Effector CD8-positive, alpha-beta T cell (primary cell): ENCODE results near the gene SH3D19.

ENCODE experiments used
- DNase-seq: peaks from one replicate; lab custom pipeline; 2025; lab: John Stamatoyannopoulos, UW

The SH3D19 gene

GRCh38 chr4:151195801-151196200 lies 129.6 kb downstream of the SH3D19 start:
- no peak for DNase-seq

GRCh38 chr4:151193414-151193813 lies 132.0 kb downstream of the SH3D19 start:
- DNase-seq = no peak

GRCh38 chr4:151192556-151193235 lies 132.7 kb downstream of the SH3D19 start:
- DNase-seq = no peak

GRCh38 chr4:151184523-151185458 lies 140.6 kb downstream of the SH3D19 start:
- DNase-seq = no peak

- no peak for DNase-seq
Measured at GRCh38 chr4:151182455-151182996, 142.9 kb downstream of the SH3D19 start.

- DNase-seq = no peak
Measured at GRCh38 chr4:151176685-151177084, 148.7 kb downstream of the SH3D19 start.

GRCh38 chr4:151175754-151176631 lies 149.4 kb downstream of the SH3D19 start:
- no peak for DNase-seq

- no peak for DNase-seq
Measured at GRCh38 chr4:151175233-151175632, 150.2 kb downstream of the SH3D19 start.

- DNase-seq = no peak
Measured at GRCh38 chr4:151174784-151175183, 150.6 kb downstream of the SH3D19 start.

GRCh38 chr4:151173871-151174270 lies 151.5 kb downstream of the SH3D19 start:
- DNase-seq = no peak

- no peak for DNase-seq
Measured at GRCh38 chr4:151169900-151170299, 155.5 kb downstream of the SH3D19 start.

GRCh38 chr4:151169223-151169622 lies 156.2 kb downstream of the SH3D19 start:
- DNase-seq = no peak

- no peak for DNase-seq
Measured at GRCh38 chr4:151167561-151167960, 157.8 kb downstream of the SH3D19 start.

- no peak for DNase-seq
Measured at GRCh38 chr4:151166636-151167035, 158.8 kb downstream of the SH3D19 start.

- no peak for DNase-seq
Measured at GRCh38 chr4:151165205-151166000, 160.0 kb downstream of the SH3D19 start.

- no peak for DNase-seq
Measured at GRCh38 chr4:151163855-151164254, 161.6 kb downstream of the SH3D19 start.

GRCh38 chr4:151158979-151159378 lies 166.4 kb downstream of the SH3D19 start:
- DNase-seq = no peak

GRCh38 chr4:151157543-151157942 lies 167.9 kb downstream of the SH3D19 start:
- no peak for DNase-seq

- no peak for DNase-seq
Measured at GRCh38 chr4:151153585-151153984, 171.8 kb downstream of the SH3D19 start.

GRCh38 chr4:151152028-151152427 lies 173.4 kb downstream of the SH3D19 start:
- DNase-seq = no peak
